Keratinocyte (primary cell): ENCODE results near the gene TSPEAR. TPM values are rescaled to one million over a fixed set of nuclear protein-coding genes. Genes with fewer than 3 reads are reported as not detected.

Experiments used
- DNase-seq: peaks from one replicate; pipeline ENCODE4 v3.0.0-alpha.2; 2011; ENCODE audit warnings: low read depth, missing footprints, low spot score
- FAIRE-seq: peaks from 2 replicates; lab custom pipeline; 2011; peaks lifted over from hg19 to GRCh38; lab: Jason Lieb, UNC
- H2AFZ ChIP-seq: 2 replicates; pipeline ENCODE4 v1.6.0; 2012; ENCODE audit warnings: low read length, control low read depth, inconsistent platforms; ENCODE audit not compliant: control insufficient read depth
- H3K27ac ChIP-seq: 2 replicates; pipeline ENCODE4 v1.5.1; 2011; ENCODE audit warnings: low read length; ENCODE audit not compliant: control insufficient read depth, insufficient read depth
- H3K27me3 ChIP-seq: 3 replicates; pipeline ENCODE4 v1.6.0; 2011; ENCODE audit warnings: low read length; ENCODE audit not compliant: control insufficient read depth, insufficient read depth; ENCODE audit errors: extremely low read depth
- H3K36me3 ChIP-seq, 2 experiments: 2 replicates in 1 of 2; 3 replicates in 1 of 2; pipeline ENCODE4 v1.5.1; 2011; ENCODE audit warnings: low read length in 2 of 2, mild to moderate bottlenecking in 1 of 2; ENCODE audit not compliant: control insufficient read depth in 2 of 2, insufficient read depth in 2 of 2; ENCODE audit errors: extremely low read depth in 1 of 2
- H3K4me1 ChIP-seq: 3 replicates; pipeline ENCODE4 v1.5.1; 2011; ENCODE audit warnings: low read length; ENCODE audit not compliant: control insufficient read depth, insufficient read depth; ENCODE audit errors: extremely low read depth
- H3K4me2 ChIP-seq: 3 replicates; pipeline ENCODE4 v1.6.0; 2011; ENCODE audit warnings: low read depth, low read length; ENCODE audit not compliant: control insufficient read depth, insufficient read depth; ENCODE audit errors: extremely low read depth
- H3K4me3 ChIP-seq, 3 experiments: fragments of 200-600 bp in 1 of 3; sonication (generic) in 1 of 3; 2 replicates in 2 of 3; 3 replicates in 1 of 3; pipeline ENCODE4 v1.5.1; 2011 to 2016; ENCODE audit warnings: low read length in 3 of 3, mild to moderate bottlenecking in 3 of 3, control low read depth in 2 of 3, inconsistent platforms in 1 of 3, low read depth in 1 of 3, mixed read lengths in 1 of 3, mixed run types in 1 of 3, moderate library complexity in 1 of 3; ENCODE audit not compliant: control insufficient read depth in 2 of 3, insufficient read depth in 2 of 3; ENCODE audit errors: extremely low read depth in 1 of 3
- H3K79me2 ChIP-seq: 2 replicates; pipeline ENCODE4 v1.6.0; 2012; ENCODE audit warnings: low read length; ENCODE audit not compliant: control insufficient read depth, insufficient read depth
- H3K9ac ChIP-seq: 3 replicates; pipeline ENCODE4 v1.6.0; 2011; ENCODE audit warnings: low read length; ENCODE audit not compliant: control insufficient read depth, insufficient read depth; ENCODE audit errors: extremely low read depth
- H3K9me1 ChIP-seq: 3 replicates; pipeline ENCODE4 v1.6.0; 2011; ENCODE audit warnings: low read length; ENCODE audit not compliant: control insufficient read depth, insufficient read depth; ENCODE audit errors: extremely low read depth
- H3K9me3 ChIP-seq: 2 replicates; pipeline ENCODE4 v1.5.1; 2012; ENCODE audit warnings: low read depth, low read length; ENCODE audit not compliant: control insufficient read depth
- H4K20me1 ChIP-seq: 3 replicates; pipeline ENCODE4 v1.6.0; 2011; ENCODE audit warnings: low read length; ENCODE audit not compliant: control insufficient read depth, insufficient read depth; ENCODE audit errors: extremely low read depth
- EZH2 ChIP-seq: IDR thresholded peaks from one replicate; pipeline ENCODE4 v1.6.1; 2012; ENCODE audit warnings: inconsistent platforms, mild to moderate bottlenecking, low read length, moderate library complexity
- dilution Hi-C: fragments of 300-500 bp; cut with MboI; formaldehyde crosslinking; loops from one replicate; pipeline ENCODE4 v1.7.0; 2020; ENCODE audit warnings: low sequenced_read_pairs; ENCODE audit not compliant: extremely low pct_ligation_motif_present
- polyA plus RNA-seq, 5 experiments: library from polyadenylated mRNA; depleted of rRNA in 3 of 5; stranded (reverse) in 3 of 5; stranded (forward) in 1 of 5; unstranded in 1 of 5; fragments of >200 nt; gene quantifications; 1 replicate in 1 of 5; 2 replicates in 3 of 5; 3 replicates in 1 of 5; pipeline versions ENCODE4 v1.2.1 to v1.2.3, GENCODE V29; 2011 to 2012; ENCODE audit warnings: missing spikeins in 2 of 5, low read depth in 1 of 5, low replicate concordance in 1 of 5
- TF ChIP-seq, protein P1 (sequence below), 3 experiments: IDR thresholded peaks in 1 of 3; conservative IDR thresholded peaks in 1 of 3; optimal IDR thresholded peaks in 1 of 3; 2 replicates in 2 of 3; 3 replicates in 1 of 3; pipeline versions ENCODE3 to v1.5.1; 2011; ENCODE audit warnings: low read length in 3 of 3, mild to moderate bottlenecking in 3 of 3, moderate library complexity in 2 of 3, control low read depth in 1 of 3, inconsistent platforms in 1 of 3; ENCODE audit not compliant: insufficient read depth in 2 of 3; ENCODE audit errors: extremely low read depth in 1 of 3

TSPEAR gene
- polyA plus RNA-seq, 1 donor (not counting 4 experiments of a cell fraction or from before 2014, with no cell fraction given) = 0.12 TPM

DNA sequence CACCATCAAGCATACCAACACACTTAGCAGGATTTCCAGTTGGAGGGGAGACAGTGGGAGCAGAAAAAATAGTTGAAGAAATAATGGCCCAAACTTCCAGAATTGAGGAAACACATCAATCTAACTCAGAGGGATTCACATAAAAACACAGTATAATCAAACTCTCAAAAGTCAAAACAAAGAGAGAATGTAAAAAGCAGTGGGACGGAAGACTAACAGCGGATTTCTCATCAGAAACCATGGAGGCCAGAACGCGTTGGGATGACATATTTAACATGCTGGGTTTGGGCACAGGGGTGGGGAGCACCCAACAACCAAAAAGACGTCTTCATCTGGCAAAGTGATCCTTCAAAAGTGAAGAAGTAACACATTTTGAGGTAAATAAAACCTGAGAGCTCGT is 91.5 kb downstream of the TSPEAR start:
- Histone ChIP-seq H3K36me3 (no peaks in the 10 kb centered on the region), H3K9me3 (peaks cover 7% of the 10 kb centered on the region), H2AFZ (no peak overlapping the region), H3K4me3 (no peak overlapping the region), H3K9ac (no peak overlapping the region), H3K4me2 (no peak overlapping the region), H3K79me2 (no peaks in the 10 kb centered on the region), H4K20me1 (no peaks in the 10 kb centered on the region), H3K9me1 (no peaks in the 10 kb centered on the region), H3K4me1 (peaks cover 7% of the 10 kb centered on the region), H3K27me3 (peaks cover 17% of the 10 kb centered on the region), H3K27ac (no peak overlapping the region)
- FAIRE-seq (no peak), DNase-seq (no peak)
- no peak for TF ChIP-seq EZH2
- TF ChIP-seq, protein P1, sequence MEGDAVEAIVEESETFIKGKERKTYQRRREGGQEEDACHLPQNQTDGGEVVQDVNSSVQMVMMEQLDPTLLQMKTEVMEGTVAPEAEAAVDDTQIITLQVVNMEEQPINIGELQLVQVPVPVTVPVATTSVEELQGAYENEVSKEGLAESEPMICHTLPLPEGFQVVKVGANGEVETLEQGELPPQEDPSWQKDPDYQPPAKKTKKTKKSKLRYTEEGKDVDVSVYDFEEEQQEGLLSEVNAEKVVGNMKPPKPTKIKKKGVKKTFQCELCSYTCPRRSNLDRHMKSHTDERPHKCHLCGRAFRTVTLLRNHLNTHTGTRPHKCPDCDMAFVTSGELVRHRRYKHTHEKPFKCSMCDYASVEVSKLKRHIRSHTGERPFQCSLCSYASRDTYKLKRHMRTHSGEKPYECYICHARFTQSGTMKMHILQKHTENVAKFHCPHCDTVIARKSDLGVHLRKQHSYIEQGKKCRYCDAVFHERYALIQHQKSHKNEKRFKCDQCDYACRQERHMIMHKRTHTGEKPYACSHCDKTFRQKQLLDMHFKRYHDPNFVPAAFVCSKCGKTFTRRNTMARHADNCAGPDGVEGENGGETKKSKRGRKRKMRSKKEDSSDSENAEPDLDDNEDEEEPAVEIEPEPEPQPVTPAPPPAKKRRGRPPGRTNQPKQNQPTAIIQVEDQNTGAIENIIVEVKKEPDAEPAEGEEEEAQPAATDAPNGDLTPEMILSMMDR (optimal IDR thresholded peaks at IDR 0.05 in 1 of 3, IDR thresholded peaks at IDR 0.05 in 1 of 3, conservative IDR thresholded peaks at IDR 0.05 in 1 of 3; ENCODE audit: extremely low read depth in 1 of 3, insufficient read depth in 2 of 3, low read length in 3 of 3) = no peak
- dilution Hi-C loops = no loop called here

DNA sequence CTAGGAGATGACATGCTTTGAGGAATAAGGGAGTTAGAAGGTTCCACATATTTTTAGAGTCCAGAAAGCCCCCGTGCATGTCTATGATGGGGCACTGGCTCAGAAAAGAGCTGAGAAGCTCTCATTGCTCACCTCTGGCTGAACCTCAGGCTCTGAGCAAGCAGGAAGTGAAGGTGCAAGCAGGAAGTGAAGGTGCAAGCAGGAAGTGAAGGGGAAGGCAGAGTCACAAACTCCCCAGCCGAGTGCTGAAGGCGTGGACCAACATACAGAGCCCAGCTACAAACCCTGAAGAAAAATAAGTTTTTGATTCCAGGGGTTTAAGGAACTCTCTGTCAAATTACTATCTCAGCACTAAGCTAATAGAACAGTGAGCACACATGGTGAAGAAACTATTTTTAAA is 92.5 kb downstream of the TSPEAR start:
- no peak for FAIRE-seq
- peaks cover 19% of the 10 kb centered on the region for H3K27me3 ChIP-seq
- TF ChIP-seq, protein P1 (optimal IDR thresholded peaks at IDR 0.05 in 1 of 3, IDR thresholded peaks at IDR 0.05 in 1 of 3, conservative IDR thresholded peaks at IDR 0.05 in 1 of 3; ENCODE audit: extremely low read depth in 1 of 3, insufficient read depth in 2 of 3, low read length in 3 of 3) = no peak
- TF ChIP-seq EZH2 = no peak
- peaks cover 6% of the 10 kb centered on the region for H3K9me3 ChIP-seq
- no peak overlapping the region for H3K4me2 ChIP-seq
- H3K9me1 ChIP-seq = no peaks in the 10 kb centered on the region
- H3K79me2 ChIP-seq = no peaks in the 10 kb centered on the region
- no peak overlapping the region for H2AFZ ChIP-seq
- dilution Hi-C loops = no loop called here
- H4K20me1 ChIP-seq = no peaks in the 10 kb centered on the region
- no peak overlapping the region for H3K27ac ChIP-seq
- no peak overlapping the region for H3K9ac ChIP-seq
- H3K36me3 ChIP-seq = no peaks in the 10 kb centered on the region
- no peak for DNase-seq
- no peak overlapping the region for H3K4me3 ChIP-seq
- H3K4me1 ChIP-seq = peaks cover 7% of the 10 kb centered on the region
